ENCODE measurements around the gene VAT1L.

DNA sequence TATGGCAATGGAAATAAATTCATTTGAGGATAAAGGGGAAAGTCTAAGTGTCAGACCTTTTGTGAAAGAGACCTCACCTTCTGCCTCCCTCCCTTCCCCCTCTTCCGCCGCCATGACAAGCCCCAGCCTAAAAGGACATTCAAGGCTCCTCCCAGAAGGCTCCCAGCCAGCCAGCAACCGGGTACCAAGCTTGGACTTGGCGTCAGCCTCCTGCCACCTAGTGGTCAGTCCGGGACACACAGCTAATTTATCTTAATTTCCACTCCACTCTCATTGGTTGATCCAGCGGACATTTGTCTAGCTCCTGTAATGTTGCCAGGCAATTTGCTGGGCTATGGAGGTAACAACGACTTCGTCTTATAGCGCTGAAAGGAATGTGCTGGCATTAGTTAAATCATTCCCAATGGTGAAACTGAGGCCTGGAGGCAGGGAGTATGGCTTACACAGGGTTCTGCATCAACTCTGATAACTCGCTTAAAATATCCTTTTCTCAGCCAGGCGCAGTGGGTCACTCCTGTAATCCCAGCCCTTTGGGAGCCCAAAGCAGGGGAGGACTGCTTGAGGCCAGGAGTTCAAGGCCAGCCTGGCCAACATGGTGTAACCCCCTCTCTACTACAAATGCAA lies 214.7 kb downstream of the VAT1L start:
- TF ChIP-seq EZH2phosphoT487 (IDR thresholded peaks at IDR 0.05; ENCODE audit: insufficient read depth, low read depth): no peak
- TF ChIP-seq EZH2 (IDR thresholded peaks at IDR 0.05; ENCODE audit: insufficient read depth, poor library complexity, severe bottlenecking): no peak
